ENCODE data around the gene TRIM59. TPM values are rescaled to one million over a fixed set of nuclear protein-coding genes. Genes with fewer than 3 reads are reported as not detected.
A peak's percentile ranks its signal among the peaks of the same experiment; 100 is the strongest.

TRIM59 gene
- total and polyA plus RNA-seq, 9 of the 15 experiments (the other 6 are each of a cell fraction or from before 2014, with no cell fraction given), result 16.8 to 101 (median 34.8) TPM

- no peak for TF ChIP-seq POLR3G (IDR thresholded peaks at IDR 0.05; ENCODE audit: extremely low read depth, insufficient read length, insufficient replicate concordance)
- peak in 1 of 2 experiments; percentile 99; a peak in 2 of 4 replicates for TF ChIP-seq MLX (CRISPR knock-in tag; conservative IDR thresholded peaks at IDR 0.05)
- TF ChIP-seq U2AF2 (optimal IDR thresholded peaks at IDR 0.05; ENCODE audit: low read depth, low read length), result no peak
- no peak for TF ChIP-seq SRSF3 (IDR thresholded peaks at IDR 0.05; ENCODE audit: insufficient read depth, low read length)
- TF ChIP-seq MGA (IDR thresholded peaks at IDR 0.05), result peak; percentile 100
- no peak for TF ChIP-seq BRF1 (IDR thresholded peaks at IDR 0.05; ENCODE audit: borderline replicate concordance, extremely low read depth, insufficient read length)
- no peak for TF ChIP-seq ZNF384 (IDR thresholded peaks at IDR 0.05; ENCODE audit: low read depth, low read length)
- no peak; the same call in 1 of the 2 replicates for TF ChIP-seq MXI1 (IDR thresholded peaks at IDR 0.05; ENCODE audit: low read depth, low read length)
- no peak for TF ChIP-seq HDGF (IDR thresholded peaks at IDR 0.05)
These were observed at the start of gene TRIM59 (continued) for GRCh38 chr3:160449636-160450598.
